ENCODE measurements around the gene USE1. TPM values are rescaled to one million over a fixed set of nuclear protein-coding genes. Genes with fewer than 3 reads are reported as not detected.

The USE1 gene
- total RNA-seq, 1 experiment from 2014 or later: 11.8 TPM

DNA sequence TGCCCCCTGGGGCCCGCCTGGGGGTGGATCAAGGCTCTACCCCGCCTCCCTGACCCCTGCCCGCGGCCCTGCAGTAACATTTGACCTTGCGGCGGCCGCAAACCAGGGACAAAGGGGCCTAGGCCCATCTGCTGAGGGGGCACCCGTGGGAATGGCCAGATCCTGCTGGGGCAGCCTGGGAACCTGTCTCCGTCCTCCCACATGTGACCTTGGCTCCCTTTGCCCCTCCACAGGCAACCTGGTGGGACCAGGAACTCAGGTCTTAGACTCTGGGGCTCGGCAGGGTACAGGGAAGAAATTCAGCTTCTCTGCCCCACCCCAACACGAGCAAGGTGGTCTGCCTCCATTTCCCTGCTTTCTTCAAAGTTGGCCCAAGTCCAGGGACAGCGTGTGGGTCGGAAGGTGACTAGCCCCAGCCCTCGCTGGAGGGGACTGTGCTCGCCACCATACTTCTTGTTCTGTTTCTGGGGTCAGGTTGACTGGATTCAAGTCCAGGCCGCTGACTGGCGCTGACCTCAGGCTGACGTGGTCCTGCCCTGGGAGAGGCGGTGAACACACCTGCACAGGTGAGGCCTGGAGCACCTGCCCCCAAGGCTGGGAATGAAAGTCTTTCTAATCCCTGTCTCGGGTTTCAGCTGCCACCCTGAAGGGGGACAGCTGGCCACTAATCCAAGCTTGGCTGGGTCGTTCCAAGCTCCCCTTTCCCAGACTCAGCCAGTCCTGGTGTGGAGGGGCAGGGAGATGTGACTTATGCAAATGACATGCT lies 33.0 kb downstream of the USE1 start:
- TF ChIP-seq, protein P1, sequence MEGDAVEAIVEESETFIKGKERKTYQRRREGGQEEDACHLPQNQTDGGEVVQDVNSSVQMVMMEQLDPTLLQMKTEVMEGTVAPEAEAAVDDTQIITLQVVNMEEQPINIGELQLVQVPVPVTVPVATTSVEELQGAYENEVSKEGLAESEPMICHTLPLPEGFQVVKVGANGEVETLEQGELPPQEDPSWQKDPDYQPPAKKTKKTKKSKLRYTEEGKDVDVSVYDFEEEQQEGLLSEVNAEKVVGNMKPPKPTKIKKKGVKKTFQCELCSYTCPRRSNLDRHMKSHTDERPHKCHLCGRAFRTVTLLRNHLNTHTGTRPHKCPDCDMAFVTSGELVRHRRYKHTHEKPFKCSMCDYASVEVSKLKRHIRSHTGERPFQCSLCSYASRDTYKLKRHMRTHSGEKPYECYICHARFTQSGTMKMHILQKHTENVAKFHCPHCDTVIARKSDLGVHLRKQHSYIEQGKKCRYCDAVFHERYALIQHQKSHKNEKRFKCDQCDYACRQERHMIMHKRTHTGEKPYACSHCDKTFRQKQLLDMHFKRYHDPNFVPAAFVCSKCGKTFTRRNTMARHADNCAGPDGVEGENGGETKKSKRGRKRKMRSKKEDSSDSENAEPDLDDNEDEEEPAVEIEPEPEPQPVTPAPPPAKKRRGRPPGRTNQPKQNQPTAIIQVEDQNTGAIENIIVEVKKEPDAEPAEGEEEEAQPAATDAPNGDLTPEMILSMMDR (IDR thresholded peaks at IDR 0.05; ENCODE audit: unreplicated experiment): no peak
- H3K9me3 Mint-ChIP-seq (ENCODE audit: low read depth, unreplicated experiment): no peaks in the 10 kb centered on the region
- H3K27ac Mint-ChIP-seq (ENCODE audit: unreplicated experiment): no peak overlapping the region
- CTCF ChIA-PET: interaction anchor here (0.6 to 1.0 kb wide), 2 partner anchors 12 to 206 kb away, joined by 3 to 4 read pairs; no protein-coding TSS in a partner anchor
- intact Hi-C loops (cut with micrococcal nuclease; ENCODE audit: unreplicated experiment): no loop called here
- H3K27me3 Mint-ChIP-seq (ENCODE audit: unreplicated experiment): no peaks in the 10 kb centered on the region
- no peak overlapping the region for H3K4me3 Mint-ChIP-seq (ENCODE audit: low read depth, unreplicated experiment)
- H3K36me3 Mint-ChIP-seq (ENCODE audit: insufficient read depth, unreplicated experiment): peaks cover 32% of the 10 kb centered on the region
- peak; percentile 24 for DNase-seq
- H3K4me1 Mint-ChIP-seq (ENCODE audit: low read depth, unreplicated experiment): peaks cover 38% of the 10 kb centered on the region
- BruUV-seq (replicated peaks): no TSS peak

DNA sequence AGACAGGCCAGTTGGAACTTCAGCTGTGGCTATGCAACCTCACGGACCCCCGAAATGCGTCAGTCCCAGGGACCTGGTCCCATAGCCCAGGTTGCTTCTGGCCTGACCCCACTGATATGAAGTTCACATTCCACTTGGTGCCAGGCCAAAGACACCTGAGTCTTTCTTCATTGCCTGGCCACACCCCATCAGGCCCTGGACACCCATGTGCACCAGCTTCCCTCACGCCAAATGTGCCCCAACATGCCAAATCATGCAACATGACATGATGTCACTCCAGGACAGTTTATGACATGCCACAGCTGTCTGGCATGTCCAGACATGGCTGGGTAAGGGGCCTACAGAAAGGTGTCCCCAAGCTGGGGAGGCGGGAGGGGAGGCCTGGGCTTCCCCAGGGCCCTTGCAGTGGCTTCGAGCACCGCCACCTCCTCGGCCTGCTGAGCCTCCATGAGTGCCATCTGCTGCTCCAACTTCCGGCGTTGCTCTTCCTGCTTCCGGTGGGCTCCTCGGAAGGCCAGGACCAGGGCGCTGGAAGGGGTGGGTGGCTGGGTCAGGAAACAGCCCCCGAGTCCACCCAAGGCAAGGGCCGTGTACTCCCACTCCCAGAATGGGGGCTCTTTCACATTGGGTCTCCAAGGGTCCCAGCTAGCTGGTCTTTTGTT lies 34.9 kb downstream of the USE1 start:
- no TSS peak for BruUV-seq (replicated peaks)
- H3K4me3 Mint-ChIP-seq (ENCODE audit: low read depth, unreplicated experiment): no peak overlapping the region
- DNase-seq: no peak
- CTCF ChIA-PET: no interaction called here
- no peaks in the 10 kb centered on the region for H3K9me3 Mint-ChIP-seq (ENCODE audit: low read depth, unreplicated experiment)
- H3K4me1 Mint-ChIP-seq (ENCODE audit: low read depth, unreplicated experiment): peaks cover 41% of the 10 kb centered on the region
- TF ChIP-seq, protein P1 (IDR thresholded peaks at IDR 0.05; ENCODE audit: unreplicated experiment): no peak
- H3K27ac Mint-ChIP-seq (ENCODE audit: unreplicated experiment): no peak overlapping the region
- H3K27me3 Mint-ChIP-seq (ENCODE audit: unreplicated experiment): no peaks in the 10 kb centered on the region
- H3K36me3 Mint-ChIP-seq (ENCODE audit: insufficient read depth, unreplicated experiment): peaks cover 14% of the 10 kb centered on the region
- intact Hi-C loops (cut with micrococcal nuclease; ENCODE audit: unreplicated experiment): no loop called here

DNA sequence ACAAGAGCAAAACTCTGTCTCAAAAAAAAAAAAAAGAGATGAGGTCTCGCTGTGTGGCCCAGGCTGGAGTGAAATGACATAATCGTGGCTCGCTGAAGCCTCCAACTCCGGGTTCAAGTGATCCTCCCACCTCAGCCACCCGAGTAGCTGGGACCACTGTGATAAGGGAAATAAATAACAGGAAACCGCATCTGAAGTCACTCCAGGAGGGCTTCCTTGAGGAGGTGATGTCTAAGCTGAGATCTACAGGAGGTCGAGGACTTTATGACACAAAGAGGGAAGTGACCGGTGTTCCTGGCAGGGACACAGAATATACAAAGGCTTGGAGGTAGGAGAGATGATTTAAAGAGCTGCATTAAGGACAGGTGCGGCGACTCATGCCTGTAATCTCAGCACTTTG lies 39.5 kb downstream of the USE1 start:
- Mint-ChIP-seq H3K4me3 (ENCODE audit: low read depth, unreplicated experiment) (no peak overlapping the region), H3K9me3 (ENCODE audit: low read depth, unreplicated experiment) (no peaks in the 10 kb centered on the region), H3K36me3 (ENCODE audit: insufficient read depth, unreplicated experiment) (no peaks in the 10 kb centered on the region), H3K4me1 (ENCODE audit: low read depth, unreplicated experiment) (peaks cover 11% of the 10 kb centered on the region), H3K27me3 (ENCODE audit: unreplicated experiment) (no peaks in the 10 kb centered on the region), H3K27ac (ENCODE audit: unreplicated experiment) (no peak overlapping the region)
- DNase-seq: no peak
- TF ChIP-seq, protein P1 (IDR thresholded peaks at IDR 0.05; ENCODE audit: unreplicated experiment): no peak
- CTCF ChIA-PET: interaction anchor here (0.7 kb wide), 1 partner anchor 1009 kb away, joined by 4 read pairs; no protein-coding TSS in a partner anchor
- BruUV-seq (replicated peaks): no TSS peak
- intact Hi-C loops (cut with micrococcal nuclease; ENCODE audit: unreplicated experiment): no loop called here

DNA sequence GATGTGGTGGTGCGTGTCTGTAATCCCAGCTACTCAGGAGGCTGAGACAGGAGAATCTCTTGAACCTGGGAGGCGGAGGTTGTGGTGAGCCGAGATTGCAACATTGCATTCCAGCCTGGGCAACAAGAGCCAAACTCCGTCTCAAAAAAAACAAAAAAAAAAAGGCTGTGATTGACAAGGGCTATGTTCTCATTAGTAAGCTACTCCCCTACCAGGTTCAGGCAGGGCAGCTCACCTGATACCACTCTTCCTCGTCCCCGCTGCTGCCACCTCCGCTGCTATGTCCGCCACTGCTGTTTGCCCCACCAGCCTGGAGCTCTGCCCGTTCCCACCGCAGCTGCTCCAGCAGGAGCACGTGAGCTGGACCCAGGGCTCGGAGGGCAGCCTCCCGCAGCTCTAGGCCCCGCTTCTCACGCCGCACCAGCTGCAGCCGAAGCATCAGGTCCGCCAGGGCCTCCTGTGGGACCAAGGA lies 40.0 kb downstream of the USE1 start:
- Mint-ChIP-seq H3K36me3 (ENCODE audit: insufficient read depth, unreplicated experiment) (no peaks in the 10 kb centered on the region), H3K4me3 (ENCODE audit: low read depth, unreplicated experiment) (no peak overlapping the region), H3K27me3 (ENCODE audit: unreplicated experiment) (no peaks in the 10 kb centered on the region), H3K27ac (ENCODE audit: unreplicated experiment) (peak overlapping the region; percentile 42), H3K4me1 (ENCODE audit: low read depth, unreplicated experiment) (peaks cover 8% of the 10 kb centered on the region), H3K9me3 (ENCODE audit: low read depth, unreplicated experiment) (no peaks in the 10 kb centered on the region)
- no TSS peak for BruUV-seq (replicated peaks)
- DNase-seq: peak; percentile 40
- TF ChIP-seq, protein P1 (IDR thresholded peaks at IDR 0.05; ENCODE audit: unreplicated experiment): no peak
- CTCF ChIA-PET: interaction anchor here (0.7 kb wide), 1 partner anchor 1010 kb away, joined by 4 read pairs; no protein-coding TSS in a partner anchor
- intact Hi-C loops (cut with micrococcal nuclease; ENCODE audit: unreplicated experiment): no loop called here
